ENCODE data around the gene SPTSSB.

The SPTSSB gene

GRCh38 chr3:161371441-161372320 is at the start of gene SPTSSB:
TSS of gene SPTSSB (minus strand) at chr3:161371517. CDS start at chr3:161346323, 25,194 bp downstream.
- peak; percentile 8 for DNase-seq (ENCODE audit: low spot score)

GRCh38 chr3:161420746-161421145 is 49.4 kb upstream of the SPTSSB start:
- no peak for DNase-seq (ENCODE audit: low spot score)

GRCh38 chr3:161419555-161420333 is 48.4 kb upstream of the SPTSSB start:
- no peak for DNase-seq (ENCODE audit: low spot score)

- no peak for DNase-seq (ENCODE audit: low spot score)
These were observed 44.4 kb upstream of the SPTSSB start for GRCh38 chr3:161415506-161416231.

- no peak for DNase-seq (ENCODE audit: low spot score)
These were observed 43.6 kb upstream of the SPTSSB start for GRCh38 chr3:161414907-161415306.

GRCh38 chr3:161413855-161414210 is 42.5 kb upstream of the SPTSSB start:
- DNase-seq (ENCODE audit: low spot score) = no peak

- DNase-seq (ENCODE audit: low spot score) = no peak
These were observed 42.0 kb upstream of the SPTSSB start for GRCh38 chr3:161413127-161413854.

GRCh38 chr3:161412123-161412522 is 40.8 kb upstream of the SPTSSB start:
- no peak for DNase-seq (ENCODE audit: low spot score)

- DNase-seq (ENCODE audit: low spot score) = no peak
These were observed 38.5 kb upstream of the SPTSSB start for GRCh38 chr3:161409858-161410257.

GRCh38 chr3:161409069-161409468 is 37.8 kb upstream of the SPTSSB start:
- peak; percentile 16 for DNase-seq (ENCODE audit: low spot score)

- DNase-seq (ENCODE audit: low spot score) = no peak
These were observed 35.6 kb upstream of the SPTSSB start for GRCh38 chr3:161406594-161407555.

- DNase-seq (ENCODE audit: low spot score) = no peak
These were observed 34.5 kb upstream of the SPTSSB start for GRCh38 chr3:161405836-161406235.

GRCh38 chr3:161405087-161405486 is 33.8 kb upstream of the SPTSSB start:
- no peak for DNase-seq (ENCODE audit: low spot score)

- DNase-seq (ENCODE audit: low spot score) = no peak
These were observed 31.9 kb upstream of the SPTSSB start for GRCh38 chr3:161403251-161403650.

- no peak for DNase-seq (ENCODE audit: low spot score)
These were observed 30.1 kb upstream of the SPTSSB start for GRCh38 chr3:161401389-161401788.

GRCh38 chr3:161400650-161401049 is 29.3 kb upstream of the SPTSSB start:
- DNase-seq (ENCODE audit: low spot score) = no peak

GRCh38 chr3:161395115-161396012 is 24.0 kb upstream of the SPTSSB start:
- DNase-seq (ENCODE audit: low spot score) = no peak

GRCh38 chr3:161393803-161394202 is 22.5 kb upstream of the SPTSSB start:
- no peak for DNase-seq (ENCODE audit: low spot score)

GRCh38 chr3:161393310-161393709 is 22.0 kb upstream of the SPTSSB start:
- no peak for DNase-seq (ENCODE audit: low spot score)

- no peak for DNase-seq (ENCODE audit: low spot score)
These were observed 21.5 kb upstream of the SPTSSB start for GRCh38 chr3:161392853-161393252.

All from kidney capillary endothelial cell (primary cell).